ENCODE measurements around the gene SHC2. TPM values are rescaled to one million over a fixed set of nuclear protein-coding genes. Genes with fewer than 3 reads are reported as not detected.

SHC2 gene
- total and polyA plus RNA-seq, 2 of the 13 experiments (the other 11 are each of a cell fraction or from before 2014, with no cell fraction given): 9.0 to 18.3 TPM

- TF ChIP-seq, protein P1, sequence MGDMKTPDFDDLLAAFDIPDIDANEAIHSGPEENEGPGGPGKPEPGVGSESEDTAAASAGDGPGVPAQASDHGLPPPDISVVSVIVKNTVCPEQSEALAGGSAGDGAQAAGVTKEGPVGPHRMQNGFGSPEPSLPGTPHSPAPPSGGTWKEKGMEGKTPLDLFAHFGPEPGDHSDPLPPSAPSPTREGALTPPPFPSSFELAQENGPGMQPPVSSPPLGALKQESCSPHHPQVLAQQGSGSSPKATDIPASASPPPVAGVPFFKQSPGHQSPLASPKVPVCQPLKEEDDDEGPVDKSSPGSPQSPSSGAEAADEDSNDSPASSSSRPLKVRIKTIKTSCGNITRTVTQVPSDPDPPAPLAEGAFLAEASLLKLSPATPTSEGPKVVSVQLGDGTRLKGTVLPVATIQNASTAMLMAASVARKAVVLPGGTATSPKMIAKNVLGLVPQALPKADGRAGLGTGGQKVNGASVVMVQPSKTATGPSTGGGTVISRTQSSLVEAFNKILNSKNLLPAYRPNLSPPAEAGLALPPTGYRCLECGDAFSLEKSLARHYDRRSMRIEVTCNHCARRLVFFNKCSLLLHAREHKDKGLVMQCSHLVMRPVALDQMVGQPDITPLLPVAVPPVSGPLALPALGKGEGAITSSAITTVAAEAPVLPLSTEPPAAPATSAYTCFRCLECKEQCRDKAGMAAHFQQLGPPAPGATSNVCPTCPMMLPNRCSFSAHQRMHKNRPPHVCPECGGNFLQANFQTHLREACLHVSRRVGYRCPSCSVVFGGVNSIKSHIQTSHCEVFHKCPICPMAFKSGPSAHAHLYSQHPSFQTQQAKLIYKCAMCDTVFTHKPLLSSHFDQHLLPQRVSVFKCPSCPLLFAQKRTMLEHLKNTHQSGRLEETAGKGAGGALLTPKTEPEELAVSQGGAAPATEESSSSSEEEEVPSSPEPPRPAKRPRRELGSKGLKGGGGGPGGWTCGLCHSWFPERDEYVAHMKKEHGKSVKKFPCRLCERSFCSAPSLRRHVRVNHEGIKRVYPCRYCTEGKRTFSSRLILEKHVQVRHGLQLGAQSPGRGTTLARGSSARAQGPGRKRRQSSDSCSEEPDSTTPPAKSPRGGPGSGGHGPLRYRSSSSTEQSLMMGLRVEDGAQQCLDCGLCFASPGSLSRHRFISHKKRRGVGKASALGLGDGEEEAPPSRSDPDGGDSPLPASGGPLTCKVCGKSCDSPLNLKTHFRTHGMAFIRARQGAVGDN (CRISPR knock-in tag; IDR thresholded peaks at IDR 0.05): peak; percentile 81
- no peak for TF ChIP-seq ZNF484 (CRISPR knock-in tag; IDR thresholded peaks at IDR 0.05; ENCODE audit: borderline replicate concordance, low read depth)
- no peak; the same call in 1 of the 2 replicates for TF ChIP-seq NCOR1 (IDR thresholded peaks at IDR 0.05; ENCODE audit: borderline replicate concordance, low read length)
- TF ChIP-seq ZNF333 (CRISPR knock-in tag; IDR thresholded peaks at IDR 0.05; ENCODE audit: borderline replicate concordance): no peak
- no peak for TF ChIP-seq ZNF780A (CRISPR knock-in tag; IDR thresholded peaks at IDR 0.05)
- TF ChIP-seq, protein P2, sequence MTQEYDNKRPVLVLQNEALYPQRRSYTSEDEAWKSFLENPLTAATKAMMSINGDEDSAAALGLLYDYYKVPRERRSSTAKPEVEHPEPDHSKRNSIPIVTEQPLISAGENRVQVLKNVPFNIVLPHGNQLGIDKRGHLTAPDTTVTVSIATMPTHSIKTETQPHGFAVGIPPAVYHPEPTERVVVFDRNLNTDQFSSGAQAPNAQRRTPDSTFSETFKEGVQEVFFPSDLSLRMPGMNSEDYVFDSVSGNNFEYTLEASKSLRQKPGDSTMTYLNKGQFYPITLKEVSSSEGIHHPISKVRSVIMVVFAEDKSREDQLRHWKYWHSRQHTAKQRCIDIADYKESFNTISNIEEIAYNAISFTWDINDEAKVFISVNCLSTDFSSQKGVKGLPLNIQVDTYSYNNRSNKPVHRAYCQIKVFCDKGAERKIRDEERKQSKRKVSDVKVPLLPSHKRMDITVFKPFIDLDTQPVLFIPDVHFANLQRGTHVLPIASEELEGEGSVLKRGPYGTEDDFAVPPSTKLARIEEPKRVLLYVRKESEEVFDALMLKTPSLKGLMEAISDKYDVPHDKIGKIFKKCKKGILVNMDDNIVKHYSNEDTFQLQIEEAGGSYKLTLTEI (CRISPR knock-in tag; conservative IDR thresholded peaks at IDR 0.05): no peak
- no peak for TF ChIP-seq ZMYM2 (CRISPR knock-in tag; IDR thresholded peaks at IDR 0.05)
- TF ChIP-seq ZNF841 (CRISPR knock-in tag; IDR thresholded peaks at IDR 0.05; ENCODE audit: borderline replicate concordance): no peak
- no peak for TF ChIP-seq TIGD3 (CRISPR knock-in tag; IDR thresholded peaks at IDR 0.05; ENCODE audit: borderline replicate concordance)
- no peak for TF ChIP-seq CTCF (CRISPR knock-in tag; IDR thresholded peaks at IDR 0.05)
- no peak for TF ChIP-seq CHCHD3 (CRISPR knock-in tag; IDR thresholded peaks at IDR 0.05)
- peak; percentile 61; the same call in 1 of the 2 replicates for TF ChIP-seq ARNTL (CRISPR knock-in tag; IDR thresholded peaks at IDR 0.05)
- TF ChIP-seq CSRNP2 (CRISPR knock-in tag; conservative IDR thresholded peaks at IDR 0.05; ENCODE audit: low read depth): no peak
- TF ChIP-seq ZNF34 (CRISPR knock-in tag; IDR thresholded peaks at IDR 0.05; ENCODE audit: borderline replicate concordance): 0 out of 2 replicates have a peak, but pooled peaks have one; percentile 40
- peak; percentile 77 for TF ChIP-seq KLF12 (CRISPR knock-in tag; IDR thresholded peaks at IDR 0.05; ENCODE audit: borderline replicate concordance)
- TF ChIP-seq FIP1L1 (IDR thresholded peaks at IDR 0.05; ENCODE audit: borderline replicate concordance, insufficient read depth, low read depth, low read length): no peak
- no peak for TF ChIP-seq NFATC3 (CRISPR knock-in tag; IDR thresholded peaks at IDR 0.05)
Observed at GRCh38 chr19:461721-462551, 1.1 kb upstream of the SHC2 start (continued).
